ENCODE results near the gene ANKS1B.
"Not testable (repeated sequence)": the region's sequence is repeated elsewhere in the genome, so short reads cannot be mapped to it uniquely, and the experiment has no call there.

ANKS1B gene

DNA sequence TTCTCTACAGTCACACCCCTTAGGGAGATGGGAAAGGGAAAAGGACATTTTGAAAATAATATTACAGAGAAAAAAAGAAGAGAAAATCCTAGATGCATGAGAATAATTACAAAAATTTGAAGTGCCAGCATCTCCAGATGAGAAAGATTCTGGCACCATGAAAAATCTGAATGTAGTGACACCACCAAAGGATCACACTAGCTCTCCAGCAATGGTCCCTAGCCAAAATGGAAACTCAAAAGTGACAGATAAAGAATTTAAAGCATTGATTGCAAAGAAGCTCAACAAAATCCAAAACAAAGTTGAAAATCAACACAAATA lies 364.6 kb downstream of the ANKS1B start:
- ATAC-seq (ENCODE audit: low read depth) (no peak), DNase-seq (ENCODE audit: low spot score in 2 of 2) (no peak)
- no peaks in the 10 kb centered on the region for H3K36me3 Mint-ChIP-seq
- no peaks in the 10 kb centered on the region for H3K4me1 Mint-ChIP-seq
- no peaks in the 10 kb centered on the region for H3K27me3 Mint-ChIP-seq
- peaks cover 4% of the 10 kb centered on the region for H3K9me3 Mint-ChIP-seq
- no peak overlapping the region for H3K4me3 Mint-ChIP-seq
- no peak overlapping the region for H3K27ac Mint-ChIP-seq

DNA sequence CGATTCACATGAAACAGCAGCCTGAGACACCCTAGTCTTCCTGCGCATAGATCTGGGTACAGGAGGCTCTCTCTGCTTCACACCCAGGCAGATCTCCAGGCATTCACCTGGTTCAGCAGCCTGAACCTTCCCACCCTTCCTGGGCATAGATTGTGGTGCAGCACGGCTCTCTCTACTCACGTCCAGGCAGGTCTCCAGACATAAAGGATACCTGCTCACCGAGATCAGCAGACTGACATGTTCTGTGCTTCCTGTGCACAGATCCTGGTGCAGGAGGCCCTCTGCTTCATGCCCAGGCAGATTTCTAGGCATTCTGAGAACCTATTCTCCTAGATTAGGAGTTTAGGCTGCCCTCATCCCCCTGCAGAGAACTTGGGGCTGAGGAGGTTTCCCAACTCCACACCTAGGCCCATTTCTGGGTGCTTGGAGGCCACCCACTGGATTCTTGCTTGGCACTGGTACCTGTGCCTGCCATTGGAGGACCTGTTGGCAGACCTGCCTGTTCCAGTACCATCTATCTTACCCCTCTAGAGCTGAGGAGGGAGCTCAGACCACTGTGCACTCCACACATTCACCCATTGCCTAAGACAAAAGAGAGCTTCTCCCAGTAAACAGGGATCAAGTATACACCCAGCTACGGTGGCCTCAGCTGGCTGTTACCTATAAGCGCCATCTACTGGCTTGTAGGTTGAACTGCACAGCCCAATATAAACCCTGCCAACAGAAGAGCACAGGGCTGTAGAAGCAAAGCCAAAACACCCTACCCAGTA lies 365.2 kb downstream of the ANKS1B start:
- Mint-ChIP-seq H3K27ac (no peak overlapping the region), H3K27me3 (no peaks in the 10 kb centered on the region), H3K4me3 (no peak overlapping the region), H3K36me3 (no peaks in the 10 kb centered on the region), H3K9me3 (peaks cover 4% of the 10 kb centered on the region), H3K4me1 (no peaks in the 10 kb centered on the region)
- ATAC-seq (ENCODE audit: low read depth): no peak
- no peak for DNase-seq (ENCODE audit: low spot score in 2 of 2)

DNA sequence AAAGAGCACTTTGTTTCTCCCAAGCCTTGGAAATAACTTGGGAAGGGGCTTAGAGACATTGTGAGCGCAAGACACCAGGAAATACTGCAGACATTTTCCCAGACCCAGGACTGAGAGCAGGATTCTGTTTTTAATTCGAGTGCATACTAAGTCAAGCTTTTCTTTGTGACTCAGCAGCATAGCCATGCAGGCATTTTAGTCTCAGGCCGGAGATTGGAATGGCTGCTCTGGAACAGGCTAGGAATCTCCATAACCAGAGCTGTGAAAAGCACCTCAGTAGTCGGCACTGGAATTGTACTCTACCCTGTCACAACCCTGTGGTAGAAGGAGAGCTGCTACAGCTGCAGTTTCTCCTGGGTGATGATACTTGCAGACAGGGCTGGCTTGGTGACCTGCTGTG lies 366.1 kb downstream of the ANKS1B start:
- DNase-seq (ENCODE audit: low spot score in 2 of 2) (no peak), ATAC-seq (ENCODE audit: low read depth) (no peak)
- H3K36me3 Mint-ChIP-seq: no peaks in the 10 kb centered on the region
- no peak overlapping the region for H3K27ac Mint-ChIP-seq
- H3K4me1 Mint-ChIP-seq: no peaks in the 10 kb centered on the region
- H3K9me3 Mint-ChIP-seq: peaks cover 4% of the 10 kb centered on the region
- H3K4me3 Mint-ChIP-seq: no peak overlapping the region
- H3K27me3 Mint-ChIP-seq: no peaks in the 10 kb centered on the region

DNA sequence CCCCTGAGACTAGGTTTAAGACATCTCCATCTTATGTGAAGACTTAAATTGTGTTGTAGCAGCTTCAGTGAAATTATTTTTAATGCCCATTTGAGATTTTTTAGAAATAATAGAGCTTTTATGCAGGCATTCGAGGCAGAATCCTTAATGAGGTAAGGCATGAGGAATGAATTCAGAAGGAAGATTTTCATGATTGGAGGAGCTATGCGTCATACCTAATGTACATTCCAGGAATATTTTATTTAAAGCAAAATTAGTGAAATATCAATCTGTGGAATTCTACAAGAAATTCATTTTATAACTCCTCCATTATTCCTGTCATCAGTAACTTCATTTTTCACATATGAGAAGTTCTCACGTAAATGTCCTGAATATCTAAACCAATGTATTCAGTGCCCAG lies 373.1 kb downstream of the ANKS1B start:
- Mint-ChIP-seq H3K4me3 (no peak overlapping the region), H3K27ac (no peak overlapping the region), H3K36me3 (no peaks in the 10 kb centered on the region), H3K4me1 (no peaks in the 10 kb centered on the region), H3K9me3 (no peaks in the 10 kb centered on the region), H3K27me3 (no peaks in the 10 kb centered on the region)
- DNase-seq (ENCODE audit: low spot score in 2 of 2) (no peak), ATAC-seq (ENCODE audit: low read depth) (no peak)

DNA sequence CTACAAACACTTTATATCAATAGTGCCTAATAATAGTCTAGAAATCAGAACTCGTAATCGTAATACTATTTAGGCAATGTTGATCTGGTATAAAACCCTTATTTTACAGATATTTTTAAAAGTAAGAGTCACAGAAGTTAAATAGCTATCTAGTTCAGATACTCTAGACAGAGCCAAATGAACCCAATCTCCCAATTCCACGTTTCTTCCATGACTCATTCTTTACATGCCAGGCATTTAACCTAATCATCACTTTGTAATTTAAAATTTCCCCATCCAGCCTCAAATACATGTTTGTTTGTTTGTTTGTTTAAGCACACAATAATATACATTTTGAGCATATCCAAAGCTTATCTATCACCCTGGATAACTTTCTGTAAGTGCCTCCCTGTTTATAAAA lies 373.6 kb downstream of the ANKS1B start:
- no peaks in the 10 kb centered on the region for H3K4me1 Mint-ChIP-seq
- H3K27ac Mint-ChIP-seq: no peak overlapping the region
- ATAC-seq (ENCODE audit: low read depth) (no peak), DNase-seq (ENCODE audit: low spot score in 2 of 2) (no peak)
- H3K36me3 Mint-ChIP-seq: no peaks in the 10 kb centered on the region
- H3K27me3 Mint-ChIP-seq: no peaks in the 10 kb centered on the region
- H3K9me3 Mint-ChIP-seq: no peaks in the 10 kb centered on the region
- H3K4me3 Mint-ChIP-seq: no peak overlapping the region

DNA sequence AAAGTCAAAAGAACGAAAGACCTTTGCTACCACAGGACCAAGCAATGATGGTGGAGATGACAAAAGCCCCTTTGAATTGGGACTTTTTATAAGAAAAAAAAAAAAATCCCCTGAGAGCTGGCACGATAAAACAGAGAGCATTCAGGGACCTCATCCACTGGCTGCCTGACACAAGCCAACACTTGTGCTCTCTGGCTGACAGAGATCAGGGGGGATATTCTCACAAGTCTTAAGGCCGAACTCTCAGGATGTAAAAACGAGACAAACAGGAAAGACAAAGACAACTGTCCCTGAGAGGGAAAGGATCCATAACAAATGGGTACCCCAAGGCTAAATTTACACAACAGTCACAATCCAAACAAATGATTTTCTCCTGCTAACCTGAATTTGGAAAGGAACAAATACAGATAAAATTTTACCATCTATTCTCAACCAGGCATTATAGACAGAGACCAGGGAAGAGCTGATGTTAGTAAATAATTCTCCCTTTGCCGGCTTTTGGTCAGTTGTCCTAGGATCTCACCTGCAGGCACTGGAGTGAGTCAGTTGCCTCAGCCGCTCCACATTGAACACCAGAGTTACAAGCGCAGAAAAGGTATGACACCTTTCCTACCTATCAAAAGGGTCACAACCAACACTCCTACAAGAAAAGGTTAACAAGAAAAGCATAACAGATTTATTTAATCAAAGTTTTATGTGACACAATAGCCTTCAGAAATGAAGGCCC lies 375.1 kb downstream of the ANKS1B start:
- H3K27me3 Mint-ChIP-seq: no peaks in the 10 kb centered on the region
- H3K27ac Mint-ChIP-seq: no peak overlapping the region
- no peaks in the 10 kb centered on the region for H3K36me3 Mint-ChIP-seq
- H3K4me1 Mint-ChIP-seq: no peaks in the 10 kb centered on the region
- DNase-seq (ENCODE audit: low spot score in 2 of 2) (no peak), ATAC-seq (ENCODE audit: low read depth) (no peak)
- no peak overlapping the region for H3K4me3 Mint-ChIP-seq
- H3K9me3 Mint-ChIP-seq: no peaks in the 10 kb centered on the region

DNA sequence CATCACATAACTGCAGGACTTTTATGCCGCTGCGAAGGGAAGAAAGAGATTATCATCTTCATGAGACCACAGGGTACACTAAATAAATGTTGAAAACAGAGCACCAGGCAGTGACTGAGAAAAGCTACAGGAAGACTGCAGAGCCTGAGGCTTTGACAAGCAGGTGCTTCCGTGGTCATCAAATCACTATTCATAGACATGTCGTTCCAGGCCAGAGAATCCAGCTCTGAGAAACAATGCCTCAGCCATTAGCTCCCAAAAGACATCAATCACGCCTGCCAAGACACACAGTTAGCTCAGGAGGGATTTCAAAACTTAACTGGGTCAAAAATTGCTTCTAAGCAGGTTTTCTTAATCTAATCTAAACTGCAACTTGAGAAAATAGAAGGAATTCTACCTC lies 384.3 kb downstream of the ANKS1B start:
- Mint-ChIP-seq H3K27ac (no peak overlapping the region), H3K9me3 (peaks cover 1% of the 10 kb centered on the region), H3K4me1 (no peaks in the 10 kb centered on the region), H3K36me3 (no peaks in the 10 kb centered on the region), H3K4me3 (no peak overlapping the region), H3K27me3 (no peaks in the 10 kb centered on the region)
- DNase-seq (ENCODE audit: low spot score in 2 of 2) (no peak), ATAC-seq (ENCODE audit: low read depth) (no peak)

DNA sequence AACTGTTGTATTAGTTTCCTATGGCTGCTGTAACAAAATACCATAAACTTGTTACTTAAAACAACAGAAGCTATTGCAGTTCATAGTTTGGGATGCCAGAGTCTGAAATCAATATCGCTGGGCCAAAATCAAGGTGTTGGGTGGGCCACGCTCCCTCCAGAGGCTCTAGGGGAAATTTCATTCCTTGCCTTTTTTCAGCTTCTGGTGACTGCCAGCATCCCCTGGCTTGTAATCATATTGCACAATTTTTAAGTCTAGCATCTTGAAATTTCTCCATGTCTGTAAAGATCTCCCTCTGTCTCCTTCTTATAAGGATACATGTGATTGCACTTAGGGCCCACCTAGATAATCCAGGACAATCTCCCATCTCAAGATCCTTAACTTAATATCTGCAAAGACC lies 386.0 kb downstream of the ANKS1B start:
- H3K9me3 Mint-ChIP-seq: peaks cover 1% of the 10 kb centered on the region
- no peak overlapping the region for H3K27ac Mint-ChIP-seq
- ATAC-seq (ENCODE audit: low read depth): no peak
- H3K36me3 Mint-ChIP-seq: no peaks in the 10 kb centered on the region
- H3K4me3 Mint-ChIP-seq: no peak overlapping the region
- H3K27me3 Mint-ChIP-seq: no peaks in the 10 kb centered on the region
- no peak for DNase-seq (ENCODE audit: low spot score in 2 of 2)
- no peaks in the 10 kb centered on the region for H3K4me1 Mint-ChIP-seq

DNA sequence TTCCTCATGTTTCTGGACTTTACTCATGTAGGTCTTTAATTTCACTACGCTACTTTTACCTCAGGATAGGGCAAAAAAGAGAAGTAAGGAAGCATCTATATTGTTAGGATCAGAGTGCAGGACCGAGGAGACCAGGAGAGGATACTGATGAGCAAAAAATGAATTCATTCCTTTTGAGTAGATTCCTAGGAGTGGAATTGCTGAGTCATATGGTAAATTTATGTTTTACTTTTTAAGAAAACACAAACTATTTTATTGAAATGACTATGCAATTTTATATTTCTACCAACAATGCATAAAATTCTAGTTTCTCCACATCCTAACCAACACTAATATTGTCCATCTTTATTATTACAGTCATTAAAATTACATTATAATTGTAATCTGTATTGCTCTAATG lies 388.0 kb downstream of the ANKS1B start:
- H3K4me1 Mint-ChIP-seq: no peaks in the 10 kb centered on the region
- H3K27ac Mint-ChIP-seq: no peak overlapping the region
- peaks cover under 1% of the 10 kb centered on the region for H3K9me3 Mint-ChIP-seq
- DNase-seq (ENCODE audit: low spot score in 2 of 2) (no peak), ATAC-seq (ENCODE audit: low read depth) (no peak)
- no peaks in the 10 kb centered on the region for H3K27me3 Mint-ChIP-seq
- H3K4me3 Mint-ChIP-seq: no peak overlapping the region
- no peaks in the 10 kb centered on the region for H3K36me3 Mint-ChIP-seq

DNA sequence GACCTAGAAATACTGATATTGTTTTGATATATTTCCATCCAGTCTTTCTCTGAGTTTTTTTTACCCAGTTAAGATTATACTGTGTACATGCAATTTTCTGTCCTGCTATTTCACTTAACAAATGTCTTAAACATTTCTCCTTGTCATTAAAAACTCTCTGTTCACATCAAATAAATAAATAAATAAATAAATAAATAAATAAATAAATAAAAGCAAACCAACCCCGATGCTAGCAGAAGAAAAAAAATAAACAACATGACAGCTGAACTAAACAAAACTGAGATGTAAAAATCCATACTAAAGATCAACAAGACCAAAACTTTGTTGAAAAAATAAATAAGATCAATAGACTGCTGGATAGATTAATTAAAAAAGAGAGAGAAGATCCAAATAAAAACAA lies 407.6 kb downstream of the ANKS1B start:
- not testable (repeated sequence) for DNase-seq (ENCODE audit: low spot score in 2 of 2); H3K27ac Mint-ChIP-seq; H3K36me3 Mint-ChIP-seq; ATAC-seq (ENCODE audit: low read depth); H3K4me3 Mint-ChIP-seq; H3K9me3 Mint-ChIP-seq; H3K4me1 Mint-ChIP-seq; H3K27me3 Mint-ChIP-seq

DNA sequence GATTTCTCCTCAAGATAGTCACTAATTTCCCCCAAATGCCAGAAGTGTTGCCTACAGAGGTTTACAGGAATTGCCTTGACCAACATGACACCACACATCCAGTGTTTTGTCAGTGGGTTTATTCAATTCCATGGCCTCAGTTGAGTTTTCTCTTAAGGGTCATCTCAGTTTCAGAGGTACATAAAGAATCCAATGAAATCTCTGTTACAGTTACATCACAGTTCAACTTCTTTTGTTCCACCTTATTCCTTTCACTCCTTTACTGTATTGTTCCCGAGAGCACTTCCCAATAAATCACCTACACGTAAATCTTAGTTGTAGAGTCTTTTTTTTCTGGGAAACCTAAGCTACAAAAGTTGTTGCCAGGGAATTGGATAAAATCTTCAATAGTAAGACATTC lies 410.8 kb downstream of the ANKS1B start:
- Mint-ChIP-seq H3K36me3 (no peaks in the 10 kb centered on the region), H3K27me3 (no peaks in the 10 kb centered on the region), H3K4me1 (no peaks in the 10 kb centered on the region), H3K27ac (no peak overlapping the region), H3K4me3 (no peak overlapping the region), H3K9me3 (peaks cover 2% of the 10 kb centered on the region)
- ATAC-seq (ENCODE audit: low read depth) (no peak), DNase-seq (ENCODE audit: low spot score in 2 of 2) (no peak)

DNA sequence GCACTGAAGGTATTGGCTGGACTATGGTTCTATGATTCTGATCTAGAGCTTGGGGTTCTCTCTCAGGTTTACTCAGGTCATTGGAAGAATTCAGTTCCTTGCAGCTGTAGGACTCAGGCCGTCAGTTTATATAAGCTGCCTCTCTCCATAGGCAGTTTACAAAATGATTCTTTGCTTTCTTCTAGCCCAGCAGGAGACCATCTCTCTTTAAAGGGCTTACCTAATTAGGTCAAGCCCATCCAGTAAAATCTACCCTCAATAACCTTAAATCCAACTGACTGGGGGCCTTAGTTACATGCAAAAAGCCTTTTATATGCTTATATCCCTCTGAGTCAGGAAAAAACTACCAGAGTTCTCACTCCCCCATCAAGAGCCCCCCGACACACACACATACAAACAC lies 417.7 kb downstream of the ANKS1B start:
- Mint-ChIP-seq H3K27ac (no peak overlapping the region), H3K27me3 (no peaks in the 10 kb centered on the region), H3K4me1 (no peaks in the 10 kb centered on the region), H3K9me3 (no peaks in the 10 kb centered on the region), H3K36me3 (no peaks in the 10 kb centered on the region), H3K4me3 (no peak overlapping the region)
- DNase-seq (ENCODE audit: low spot score in 2 of 2): no peak
- ATAC-seq (ENCODE audit: low read depth): no peak

DNA sequence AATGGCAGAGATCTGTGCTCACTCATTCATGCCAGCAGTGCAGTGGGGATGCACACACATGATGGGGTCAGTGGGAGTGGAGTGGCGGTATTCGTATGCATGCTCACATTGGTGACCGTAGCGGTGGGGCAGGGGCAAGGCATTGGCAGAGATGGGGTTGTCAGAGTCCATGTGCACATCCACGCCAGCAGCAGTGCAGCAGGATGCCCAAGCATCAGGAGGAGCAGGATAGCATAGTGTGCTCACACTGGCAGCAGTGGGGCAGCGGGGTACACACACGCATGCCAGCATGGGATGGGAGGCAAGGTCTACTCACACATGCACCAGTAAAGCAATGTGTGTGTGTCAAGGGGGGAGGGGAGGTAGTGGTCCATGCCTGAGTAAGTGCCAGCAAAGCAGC lies 426.6 kb downstream of the ANKS1B start:
- Mint-ChIP-seq H3K4me3 (no peak overlapping the region), H3K36me3 (no peaks in the 10 kb centered on the region), H3K27me3 (no peaks in the 10 kb centered on the region), H3K4me1 (no peaks in the 10 kb centered on the region), H3K9me3 (peaks cover 5% of the 10 kb centered on the region), H3K27ac (no peak overlapping the region)
- DNase-seq (ENCODE audit: low spot score in 2 of 2): no peak
- no peak for ATAC-seq (ENCODE audit: low read depth)

DNA sequence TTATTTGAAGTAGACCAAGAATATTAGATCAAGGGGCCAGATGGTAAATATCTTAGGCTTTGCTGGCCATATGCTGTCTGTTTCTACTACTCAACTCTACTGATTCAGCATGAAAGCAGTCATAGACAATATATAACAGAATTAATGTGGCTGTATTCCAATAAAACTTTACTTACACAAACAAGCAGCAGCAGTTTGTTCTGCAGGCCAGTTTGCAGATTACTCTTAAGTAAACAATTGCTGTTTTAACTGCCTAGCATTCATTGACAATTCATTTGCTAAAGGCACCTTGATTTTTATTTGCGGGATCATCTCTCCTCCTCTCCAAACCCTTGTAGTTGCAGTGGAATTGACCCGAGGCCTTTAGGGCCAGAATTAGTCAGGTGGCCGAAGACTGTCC lies 431.3 kb downstream of the ANKS1B start:
- Mint-ChIP-seq H3K9me3 (peaks cover 7% of the 10 kb centered on the region), H3K36me3 (no peaks in the 10 kb centered on the region), H3K27me3 (no peaks in the 10 kb centered on the region), H3K4me3 (no peak overlapping the region), H3K27ac (no peak overlapping the region), H3K4me1 (no peaks in the 10 kb centered on the region)
- ATAC-seq (ENCODE audit: low read depth) (no peak), DNase-seq (ENCODE audit: low spot score in 2 of 2) (no peak)

DNA sequence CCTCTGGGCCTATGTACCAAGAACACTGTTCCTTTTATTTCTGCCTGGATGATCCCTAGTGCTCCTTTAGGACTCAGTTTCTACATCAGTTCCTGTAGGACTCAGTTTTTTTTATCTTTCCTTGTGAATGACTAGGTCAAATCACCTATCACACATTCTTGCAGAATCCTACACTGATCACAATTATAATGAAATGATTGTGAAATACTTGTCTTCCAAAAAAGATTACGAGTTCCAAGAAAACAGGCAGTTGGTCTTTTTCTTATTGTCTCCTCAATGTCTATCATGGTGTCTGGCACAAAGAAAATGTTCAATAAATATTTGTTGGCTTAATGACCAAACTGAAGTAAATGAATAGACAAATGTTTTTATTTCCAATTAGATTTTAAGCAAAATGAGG lies 432.7 kb downstream of the ANKS1B start:
- Mint-ChIP-seq H3K4me1 (no peaks in the 10 kb centered on the region), H3K27ac (no peak overlapping the region), H3K36me3 (no peaks in the 10 kb centered on the region), H3K4me3 (no peak overlapping the region), H3K9me3 (peaks cover 6% of the 10 kb centered on the region), H3K27me3 (no peaks in the 10 kb centered on the region)
- DNase-seq (ENCODE audit: low spot score in 2 of 2) (no peak), ATAC-seq (ENCODE audit: low read depth) (no peak)

Measured in memory B cell (primary cell).